Measurements from ENCODE around the gene MSH6. TPM values are rescaled to one million over a fixed set of nuclear protein-coding genes. Genes with fewer than 3 reads are reported as not detected.
A peak's percentile ranks its signal among the peaks of the same experiment; 100 is the strongest.

The MSH6 gene
- polyA plus RNA-seq, 1 donor from 2014 or later = 60.3 TPM

- TF ChIP-seq CTCF (IDR thresholded peaks at IDR 0.05; ENCODE audit: poor library complexity, severe bottlenecking) (peak; percentile 95), RAD21 (conservative IDR thresholded peaks at IDR 0.05) (peak; percentile 98), SMC3 (conservative IDR thresholded peaks at IDR 0.05; ENCODE audit: poor library complexity) (peak; percentile 97), EZH2 (IDR thresholded peaks at IDR 0.05; ENCODE audit: borderline replicate concordance, insufficient read depth, low read length, poor library complexity, severe bottlenecking) (no peak), MXI1 (conservative IDR thresholded peaks at IDR 0.05; ENCODE audit: poor library complexity, severe bottlenecking) (no peak)
Measured at GRCh38 chr2:47767880-47768609, 14.9 kb upstream of the MSH6 start.

GRCh38 chr2:47769318-47769717, 13.6 kb upstream of the MSH6 start:
- TF ChIP-seq POLR2AphosphoS5 (IDR thresholded peaks at IDR 0.05) (no peak), REST (IDR thresholded peaks at IDR 0.05; ENCODE audit: borderline replicate concordance) (no peak), MXI1 (conservative IDR thresholded peaks at IDR 0.05; ENCODE audit: poor library complexity, severe bottlenecking) (no peak), RAD21 (conservative IDR thresholded peaks at IDR 0.05) (no peak), SMC3 (conservative IDR thresholded peaks at IDR 0.05; ENCODE audit: poor library complexity) (no peak), EZH2 (IDR thresholded peaks at IDR 0.05; ENCODE audit: borderline replicate concordance, insufficient read depth, low read length, poor library complexity, severe bottlenecking) (no peak), TAF1 (IDR thresholded peaks at IDR 0.05; ENCODE audit: low read depth) (no peak), EP300 (conservative IDR thresholded peaks at IDR 0.05; ENCODE audit: poor library complexity, severe bottlenecking) (no peak), CTCF (IDR thresholded peaks at IDR 0.05; ENCODE audit: poor library complexity, severe bottlenecking) (no peak)
- no peaks in the 10 kb centered on the region for H3K36me3 ChIP-seq (ENCODE audit: insufficient read depth, low read length)
- H3K27me3 ChIP-seq (ENCODE audit: insufficient read depth, low read depth, low read length) = no peaks in the 10 kb centered on the region
- H3K9me3 ChIP-seq (ENCODE audit: low read length) = no peaks in the 10 kb centered on the region
- no peaks in the 10 kb centered on the region for H3K79me2 ChIP-seq (replicated peaks; ENCODE audit: insufficient read depth, low read length)
- no peak overlapping the region for H2AFZ ChIP-seq (ENCODE audit: low read depth, low read length)
- no peak overlapping the region for H3K27ac ChIP-seq (ENCODE audit: low read length)
- no peak overlapping the region for H3K4me3 ChIP-seq (ENCODE audit: low read length)
- H3F3A ChIP-seq (ENCODE audit: insufficient read depth, low read length, poor library complexity, severe bottlenecking) = no peaks in the 10 kb centered on the region
- H3K9me2 ChIP-seq (ENCODE audit: insufficient read depth, low read length) = no peaks in the 10 kb centered on the region
- H4K20me1 ChIP-seq (ENCODE audit: insufficient read depth) = no peaks in the 10 kb centered on the region
- H3K9ac ChIP-seq (ENCODE audit: low read length) = no peak overlapping the region
- no peak overlapping the region for H3K4me2 ChIP-seq (ENCODE audit: low read length)

More at GRCh38 chr2:47767880-47768609, 14.9 kb upstream of the MSH6 start:
- no peaks in the 10 kb centered on the region for H3K9me2 ChIP-seq (ENCODE audit: insufficient read depth, low read length)
- H4K20me1 ChIP-seq (ENCODE audit: insufficient read depth) = no peaks in the 10 kb centered on the region
- no peak overlapping the region for H2AFZ ChIP-seq (ENCODE audit: low read depth, low read length)
- no peak overlapping the region for H3K27ac ChIP-seq (ENCODE audit: low read length)
- no peaks in the 10 kb centered on the region for H3K9me3 ChIP-seq (ENCODE audit: low read length)
- no peaks in the 10 kb centered on the region for H3K27me3 ChIP-seq (ENCODE audit: insufficient read depth, low read depth, low read length)
- H3K79me2 ChIP-seq (replicated peaks; ENCODE audit: insufficient read depth, low read length) = no peaks in the 10 kb centered on the region
- H3K9ac ChIP-seq (ENCODE audit: low read length) = no peak overlapping the region
- H3K4me2 ChIP-seq (ENCODE audit: low read length) = no peak overlapping the region
- H3K36me3 ChIP-seq (ENCODE audit: insufficient read depth, low read length) = no peaks in the 10 kb centered on the region
- no peak overlapping the region for H3K4me3 ChIP-seq (ENCODE audit: low read length)
- H3F3A ChIP-seq (ENCODE audit: insufficient read depth, low read length, poor library complexity, severe bottlenecking) = no peaks in the 10 kb centered on the region

All from neural cell (in vitro differentiated cells).